Measurements from ENCODE around the gene OPN1SW.
A peak's percentile ranks its signal among the peaks of the same experiment; 100 is the strongest.

Gene OPN1SW

DNA sequence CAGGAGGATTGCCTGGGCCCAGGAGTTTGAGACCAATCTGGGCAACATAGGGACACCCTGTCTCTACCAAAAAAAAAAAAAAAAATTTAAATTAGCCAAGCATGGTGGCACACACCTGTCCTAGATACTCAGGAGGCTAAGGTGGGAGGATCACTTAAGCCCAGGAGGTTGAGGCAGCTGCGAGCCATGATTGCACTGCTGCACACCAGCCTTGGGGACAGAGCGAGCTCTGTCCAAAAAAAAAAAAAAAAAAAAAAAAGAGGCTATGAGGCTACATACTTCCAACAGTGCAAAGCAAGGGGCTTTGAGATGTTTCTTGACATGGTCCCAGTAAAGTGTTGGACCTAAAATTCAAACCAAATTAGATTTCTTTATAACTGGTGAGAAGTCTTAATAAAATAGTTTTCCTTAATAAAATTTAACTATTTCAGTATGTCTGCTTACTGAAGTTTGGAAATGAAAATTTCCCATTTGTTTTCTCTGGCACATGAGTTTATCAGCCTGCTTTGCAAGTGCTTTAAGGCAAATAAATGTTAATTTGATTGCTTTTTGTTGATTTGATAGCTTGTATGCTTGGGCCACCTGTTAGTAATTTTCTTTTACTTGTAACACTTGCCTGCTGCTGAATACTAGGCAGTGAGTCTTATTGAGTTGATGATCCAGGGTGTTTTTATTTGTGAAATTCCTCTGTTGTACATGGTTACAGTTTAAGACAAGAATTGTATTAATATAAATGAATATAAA lies 20.3 kb downstream of the OPN1SW start:
- Mint-ChIP-seq H3K9me3 (no peaks in the 10 kb centered on the region), H3K36me3 (peaks cover 9% of the 10 kb centered on the region), H3K4me1 (peaks cover 13% of the 10 kb centered on the region), H3K4me3 (no peak overlapping the region), H3K27me3 (no peaks in the 10 kb centered on the region), H3K27ac (no peak overlapping the region)

DNA sequence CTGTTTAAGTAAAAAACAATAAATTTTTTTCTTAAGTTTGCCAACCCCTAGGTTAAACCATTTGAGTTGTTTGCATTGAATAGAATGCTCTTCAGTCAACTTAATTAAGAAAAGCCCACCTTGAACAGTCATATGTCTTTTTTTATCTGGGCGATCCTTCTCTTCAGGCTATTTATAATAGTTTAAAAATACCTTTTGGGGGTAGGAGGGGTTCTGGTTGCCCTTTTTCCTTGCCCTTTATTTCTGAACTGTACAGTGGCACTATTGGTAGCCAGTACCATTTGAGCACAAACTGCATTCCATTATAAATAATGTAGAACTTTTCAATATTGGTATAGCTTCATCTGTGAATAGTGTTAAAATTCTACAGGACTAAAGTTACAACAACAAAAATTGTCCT lies 23.3 kb downstream of the OPN1SW start:
- peaks cover 15% of the 10 kb centered on the region for H3K4me1 Mint-ChIP-seq
- H3K4me3 Mint-ChIP-seq = no peak overlapping the region
- H3K27ac Mint-ChIP-seq = no peak overlapping the region
- H3K27me3 Mint-ChIP-seq = no peaks in the 10 kb centered on the region
- H3K9me3 Mint-ChIP-seq = no peaks in the 10 kb centered on the region
- H3K36me3 Mint-ChIP-seq = peaks cover 9% of the 10 kb centered on the region

DNA sequence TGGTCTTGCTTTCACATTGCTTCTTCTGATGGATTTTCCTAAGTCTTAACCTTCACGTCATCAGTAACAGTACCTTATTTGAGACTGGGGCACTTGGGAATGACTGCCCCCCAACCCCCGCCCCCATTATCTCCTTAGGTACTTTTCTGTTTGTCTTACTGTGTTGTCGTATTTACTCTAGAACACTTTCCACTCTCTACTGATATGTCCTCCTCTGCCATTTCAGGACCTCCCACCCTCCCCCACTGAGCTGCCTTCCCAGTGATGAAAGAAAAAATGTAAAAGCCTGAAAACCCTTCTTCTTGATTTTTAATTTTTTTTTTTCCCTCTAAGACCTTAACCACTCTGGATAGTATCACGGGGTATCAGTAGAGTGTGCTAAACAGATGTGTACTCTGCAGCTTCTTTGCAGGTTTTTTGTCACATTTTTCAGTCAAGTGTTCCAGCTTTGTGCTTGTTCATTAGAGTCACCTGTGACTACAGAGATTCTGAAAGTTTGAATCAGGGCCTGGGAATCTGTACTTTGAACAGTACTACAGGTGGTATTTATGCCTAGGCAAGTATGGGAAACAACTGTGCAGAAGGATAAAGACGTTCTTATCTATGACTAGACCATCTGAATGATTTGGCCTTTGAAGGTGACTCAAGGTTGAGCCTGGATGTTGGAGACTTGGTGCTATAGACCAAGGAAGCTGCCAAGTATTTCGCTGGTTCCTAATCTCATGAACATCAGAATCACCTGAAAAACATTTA lies 28.1 kb downstream of the OPN1SW start:
- Mint-ChIP-seq H3K4me3 (no peak overlapping the region), H3K9me3 (no peaks in the 10 kb centered on the region), H3K36me3 (peaks cover 9% of the 10 kb centered on the region), H3K27me3 (no peaks in the 10 kb centered on the region), H3K4me1 (peaks cover 36% of the 10 kb centered on the region), H3K27ac (peak overlapping the region; percentile 23)

DNA sequence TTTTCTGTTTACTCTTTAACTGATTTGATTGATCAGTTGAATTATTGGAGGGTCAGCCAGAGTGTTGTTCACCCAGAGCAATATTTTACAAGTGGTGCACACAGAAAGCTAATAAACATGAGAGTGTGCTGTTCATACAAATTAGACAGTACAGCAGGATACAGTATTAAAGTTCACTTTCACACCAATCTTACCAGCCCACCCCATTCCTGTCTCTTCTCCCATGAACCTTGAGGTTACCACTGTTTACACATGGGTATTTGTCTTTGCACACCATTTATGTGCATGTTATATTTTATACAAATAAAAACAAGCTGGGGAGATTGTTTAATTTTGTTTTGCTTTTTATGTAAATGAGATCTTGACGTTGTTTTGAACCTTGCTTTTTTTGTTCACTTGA lies 29.9 kb downstream of the OPN1SW start:
- Mint-ChIP-seq H3K36me3 (peaks cover 9% of the 10 kb centered on the region), H3K27ac (no peak overlapping the region), H3K4me1 (peaks cover 53% of the 10 kb centered on the region), H3K27me3 (no peaks in the 10 kb centered on the region), H3K4me3 (no peak overlapping the region), H3K9me3 (no peaks in the 10 kb centered on the region)

DNA sequence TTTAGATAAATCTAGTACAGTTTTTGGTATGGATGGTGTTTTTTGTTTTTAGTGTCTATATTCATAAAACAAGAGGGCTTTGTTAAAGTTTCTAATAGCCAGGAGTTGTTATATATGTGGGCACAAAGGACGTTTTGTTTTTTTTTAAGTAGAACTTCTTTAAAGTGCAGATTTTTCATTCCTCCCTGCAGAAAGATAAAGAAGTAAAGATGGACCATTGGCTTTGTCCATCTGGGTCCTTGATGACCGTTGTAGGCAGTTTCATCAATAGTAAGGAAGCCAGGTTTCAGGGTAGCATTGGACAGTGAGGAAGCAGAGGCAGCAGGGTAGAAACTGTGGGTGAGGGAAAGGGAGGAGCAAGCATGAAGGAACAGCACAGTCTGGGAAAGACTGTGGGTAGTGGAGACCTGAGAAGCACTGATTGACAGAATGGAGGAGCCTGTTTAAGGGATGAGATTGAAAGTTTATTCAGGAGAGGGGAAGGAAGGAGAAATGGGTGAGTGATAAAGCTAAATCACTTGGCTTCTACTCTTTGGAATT lies 31.2 kb downstream of the OPN1SW start:
- no peaks in the 10 kb centered on the region for H3K9me3 Mint-ChIP-seq
- H3K4me1 Mint-ChIP-seq = peaks cover 58% of the 10 kb centered on the region
- H3K27me3 Mint-ChIP-seq = no peaks in the 10 kb centered on the region
- peaks cover 9% of the 10 kb centered on the region for H3K36me3 Mint-ChIP-seq
- no peak overlapping the region for H3K27ac Mint-ChIP-seq
- H3K4me3 Mint-ChIP-seq = peak overlapping the region; percentile 49

DNA sequence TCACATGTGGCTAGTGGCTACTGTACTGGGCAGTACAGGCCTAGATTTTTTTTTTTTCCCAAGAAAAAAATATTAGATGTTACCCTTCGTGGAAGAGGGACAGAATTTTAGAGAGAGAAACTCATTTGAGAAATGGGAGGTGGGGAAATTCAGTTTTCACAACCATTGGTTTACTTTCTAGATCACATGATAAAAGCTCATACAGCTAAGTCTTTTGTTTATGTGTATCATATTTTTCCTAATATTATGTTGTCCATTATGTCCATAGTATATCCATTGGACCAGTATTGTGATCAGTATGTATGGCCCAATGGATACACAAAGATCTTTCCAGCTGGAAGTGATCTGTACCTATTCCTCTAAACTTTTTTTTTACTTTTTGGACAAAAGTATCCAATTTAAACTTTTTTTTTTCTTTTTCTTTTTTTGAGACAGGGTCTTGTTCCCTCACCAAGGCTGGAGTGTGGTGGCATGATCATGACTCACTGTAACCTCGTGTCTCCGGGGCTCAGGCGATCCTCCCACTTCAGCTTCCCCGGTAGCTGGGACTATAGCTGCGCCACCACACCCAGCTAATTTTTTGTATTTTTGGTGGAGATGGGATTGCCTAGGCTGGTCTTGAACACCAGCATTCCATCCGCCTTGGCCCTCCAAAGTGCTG lies 32.4 kb downstream of the OPN1SW start:
- no peak overlapping the region for H3K4me3 Mint-ChIP-seq
- H3K27me3 Mint-ChIP-seq = no peaks in the 10 kb centered on the region
- H3K9me3 Mint-ChIP-seq = no peaks in the 10 kb centered on the region
- H3K36me3 Mint-ChIP-seq = peaks cover 9% of the 10 kb centered on the region
- peaks cover 64% of the 10 kb centered on the region for H3K4me1 Mint-ChIP-seq
- no peak overlapping the region for H3K27ac Mint-ChIP-seq

DNA sequence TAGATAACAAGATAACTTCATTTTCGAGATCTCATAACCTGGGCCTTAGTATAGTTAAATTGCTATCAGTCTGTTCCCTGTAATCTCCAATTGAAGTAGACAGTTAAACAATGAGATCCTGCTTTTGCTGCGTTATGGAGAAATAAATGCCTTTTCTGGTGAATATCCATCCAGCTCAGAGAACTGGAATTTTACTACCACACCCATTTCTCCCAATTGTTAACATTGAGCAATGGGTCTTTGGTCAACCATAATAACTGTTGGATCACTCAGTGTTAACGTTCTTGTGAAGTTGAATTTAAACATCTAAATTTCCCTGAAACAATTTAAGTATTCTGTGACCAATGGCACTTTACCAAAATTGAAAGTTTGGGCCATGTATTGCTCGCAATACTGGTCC lies 33.4 kb downstream of the OPN1SW start:
- peaks cover 63% of the 10 kb centered on the region for H3K4me1 Mint-ChIP-seq
- peak overlapping the region; percentile 33 for H3K4me3 Mint-ChIP-seq
- no peak overlapping the region for H3K27ac Mint-ChIP-seq
- H3K36me3 Mint-ChIP-seq = peaks cover 3% of the 10 kb centered on the region
- no peaks in the 10 kb centered on the region for H3K27me3 Mint-ChIP-seq
- no peaks in the 10 kb centered on the region for H3K9me3 Mint-ChIP-seq

DNA sequence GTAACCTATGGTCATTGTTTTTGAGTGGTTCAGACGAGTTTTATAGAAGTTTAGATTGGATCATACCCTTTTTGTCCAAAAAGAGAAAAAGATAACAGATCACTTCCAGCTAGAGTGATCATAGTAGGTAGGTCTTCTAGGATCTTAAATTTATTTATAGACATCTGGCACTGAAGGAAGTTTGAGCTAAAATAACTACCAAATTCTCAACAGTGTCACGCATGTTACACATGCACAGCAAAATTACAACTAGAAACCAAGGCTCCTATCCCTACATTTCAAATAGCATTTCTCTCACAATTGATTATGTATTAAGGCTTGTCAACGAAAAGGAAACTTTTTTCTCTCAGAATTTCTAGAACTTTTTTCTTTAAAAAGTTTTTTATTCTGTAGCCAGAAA lies 34.1 kb downstream of the OPN1SW start:
- no peaks in the 10 kb centered on the region for H3K9me3 Mint-ChIP-seq
- peak overlapping the region; percentile 38 for H3K4me3 Mint-ChIP-seq
- no peak overlapping the region for H3K27ac Mint-ChIP-seq
- H3K4me1 Mint-ChIP-seq = peaks cover 59% of the 10 kb centered on the region
- H3K27me3 Mint-ChIP-seq = no peaks in the 10 kb centered on the region
- peaks cover 3% of the 10 kb centered on the region for H3K36me3 Mint-ChIP-seq

DNA sequence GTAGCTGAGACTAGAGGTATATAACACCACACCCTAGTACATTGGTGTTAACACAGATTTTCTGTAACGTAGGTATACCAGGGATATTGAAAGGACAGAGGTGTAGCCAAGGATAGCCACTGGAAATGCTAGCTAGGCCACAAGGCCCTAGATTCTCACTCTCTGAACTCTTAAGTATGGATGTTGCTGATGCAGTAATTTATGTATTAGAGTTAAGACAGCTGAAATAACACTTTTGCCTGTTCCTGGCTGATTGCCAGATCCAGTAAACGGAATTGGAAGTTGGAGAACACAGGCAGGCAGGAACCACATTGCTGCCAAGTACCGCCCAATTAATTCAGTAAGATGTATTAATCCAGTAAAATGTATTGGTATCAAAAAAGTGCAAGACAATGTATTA lies 34.6 kb downstream of the OPN1SW start:
- no peaks in the 10 kb centered on the region for H3K27me3 Mint-ChIP-seq
- peaks cover 59% of the 10 kb centered on the region for H3K4me1 Mint-ChIP-seq
- no peaks in the 10 kb centered on the region for H3K9me3 Mint-ChIP-seq
- peak overlapping the region; percentile 38 for H3K4me3 Mint-ChIP-seq
- H3K36me3 Mint-ChIP-seq = peaks cover 3% of the 10 kb centered on the region
- peak overlapping the region; percentile 21 for H3K27ac Mint-ChIP-seq

DNA sequence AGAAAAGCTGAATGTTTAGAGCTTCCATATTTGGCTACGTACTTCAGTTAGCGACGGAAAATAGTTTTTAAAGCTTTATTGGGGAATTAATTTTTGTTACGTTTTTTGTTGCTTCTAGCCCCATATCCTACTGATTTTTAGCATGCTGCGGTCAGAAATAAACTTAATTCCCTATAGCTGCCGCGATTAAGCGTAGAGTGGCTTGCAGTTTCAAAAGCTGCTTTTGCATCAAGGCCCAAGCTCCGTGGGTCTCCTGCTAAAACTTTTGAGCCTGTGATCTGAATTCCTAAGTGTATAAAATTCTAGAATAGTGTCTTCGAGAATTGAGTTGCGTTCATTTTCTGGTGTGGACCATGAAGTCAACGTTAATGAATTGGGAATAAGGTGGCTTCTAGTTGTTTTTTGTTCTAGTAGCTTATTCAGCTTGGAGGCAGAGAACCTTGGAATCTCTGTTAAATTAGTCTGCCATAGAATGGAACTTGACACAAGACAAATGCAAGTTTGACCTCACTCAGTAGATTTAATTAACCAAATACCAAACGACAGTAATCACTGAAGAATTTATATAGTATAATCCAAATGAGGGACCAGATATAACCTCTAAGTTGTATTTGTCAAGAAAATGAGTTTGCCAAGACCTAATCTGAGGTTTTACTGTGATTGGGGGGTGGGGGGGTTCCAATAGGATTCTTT lies 35.5 kb downstream of the OPN1SW start:
- H3K36me3 Mint-ChIP-seq = peaks cover 3% of the 10 kb centered on the region
- H3K27ac Mint-ChIP-seq = peak overlapping the region; percentile 96
- H3K4me1 Mint-ChIP-seq = peaks cover 53% of the 10 kb centered on the region
- no peaks in the 10 kb centered on the region for H3K9me3 Mint-ChIP-seq
- H3K27me3 Mint-ChIP-seq = no peaks in the 10 kb centered on the region
- H3K4me3 Mint-ChIP-seq = peak overlapping the region; percentile 99

DNA sequence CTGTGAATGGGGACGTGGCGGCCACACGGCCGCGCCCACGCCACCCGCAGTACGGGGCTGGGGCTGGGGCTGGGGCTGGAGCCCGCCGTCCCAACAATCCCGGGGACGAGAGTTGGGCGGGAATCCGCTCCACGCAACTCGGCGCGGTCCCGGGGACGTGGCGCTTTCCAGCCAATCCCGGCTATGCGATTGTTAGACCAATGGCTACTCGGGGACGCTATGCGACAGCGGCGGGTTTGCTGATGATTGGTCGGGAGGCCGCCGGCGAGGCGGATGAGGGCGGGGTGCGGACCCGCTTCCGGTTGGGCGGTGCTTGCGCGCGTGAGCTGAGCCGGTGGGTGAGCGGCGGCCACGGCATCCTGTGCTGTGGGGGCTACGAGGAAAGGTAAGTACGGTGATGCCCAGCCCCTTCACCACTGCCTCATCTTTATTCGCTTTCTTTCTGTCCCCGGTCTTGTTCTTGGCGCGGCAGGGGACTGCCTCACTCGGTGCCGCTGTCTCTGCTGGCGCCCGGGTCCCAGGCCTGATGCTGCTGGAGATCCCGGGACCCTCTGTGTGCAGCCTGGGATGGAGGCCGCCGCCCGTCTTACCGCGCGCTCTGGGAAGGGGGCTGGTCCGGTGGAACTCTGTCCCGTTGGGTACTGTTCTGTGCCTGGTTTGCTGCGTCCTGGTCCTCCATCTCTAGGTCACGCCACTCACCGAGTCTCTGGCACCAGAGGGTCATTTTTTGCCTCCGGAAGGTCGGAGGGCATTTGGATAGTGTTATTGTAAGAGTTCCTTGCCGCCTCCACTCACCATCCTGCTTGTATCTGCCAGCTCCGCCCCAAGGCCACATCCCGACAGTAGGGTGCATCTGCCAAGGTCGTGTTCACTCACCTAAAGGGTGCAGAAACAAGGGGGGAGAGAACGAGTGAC lies 36.3 kb downstream of the OPN1SW start, which contains the start of gene CALU:
Gene CALU, plus strand, starts transcription at position 312 of the 915 bp plus-strand sequence. CDS start 9,225 bp downstream, outside the sequence.
- peak within 1 kb of the TSS; percentile 96 for H3K27ac Mint-ChIP-seq
- peaks cover 48% of the 10 kb centered on the region for H3K4me1 Mint-ChIP-seq
- no peaks in the 10 kb centered on the region for H3K9me3 Mint-ChIP-seq
- no peaks in the 10 kb centered on the region for H3K27me3 Mint-ChIP-seq
- H3K36me3 Mint-ChIP-seq = peaks cover under 1% of the 10 kb centered on the region
- peak within 1 kb of the TSS; percentile 99 for H3K4me3 Mint-ChIP-seq

DNA sequence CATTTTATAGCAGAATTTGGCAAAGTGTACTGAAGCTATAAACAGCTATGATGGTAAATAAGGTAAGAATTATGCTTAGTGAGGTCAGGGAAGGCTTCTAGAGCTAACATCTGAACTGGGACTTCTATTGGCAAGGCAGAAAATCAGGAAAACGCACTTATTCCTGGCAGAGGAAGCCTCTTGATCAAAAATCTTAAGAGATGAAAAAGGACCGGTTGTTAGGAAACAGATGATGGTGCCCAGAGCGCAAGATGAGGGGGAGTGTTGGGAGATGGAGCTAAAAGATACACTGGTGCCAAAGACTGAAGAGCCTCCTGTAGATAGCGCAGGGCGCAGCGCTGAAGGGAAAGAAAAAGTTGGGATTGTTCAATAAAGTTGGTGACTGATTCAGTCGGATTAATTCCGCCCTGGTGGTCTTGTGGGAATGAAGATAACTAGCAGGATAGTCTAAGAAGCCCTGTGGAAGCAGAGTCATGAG lies 37.0 kb downstream of the OPN1SW start:
- no peaks in the 10 kb centered on the region for H3K9me3 Mint-ChIP-seq
- H3K36me3 Mint-ChIP-seq = no peaks in the 10 kb centered on the region
- peak overlapping the region; percentile 99 for H3K4me3 Mint-ChIP-seq
- peak overlapping the region; percentile 96 for H3K27ac Mint-ChIP-seq
- H3K4me1 Mint-ChIP-seq = peaks cover 41% of the 10 kb centered on the region
- H3K27me3 Mint-ChIP-seq = no peaks in the 10 kb centered on the region

DNA sequence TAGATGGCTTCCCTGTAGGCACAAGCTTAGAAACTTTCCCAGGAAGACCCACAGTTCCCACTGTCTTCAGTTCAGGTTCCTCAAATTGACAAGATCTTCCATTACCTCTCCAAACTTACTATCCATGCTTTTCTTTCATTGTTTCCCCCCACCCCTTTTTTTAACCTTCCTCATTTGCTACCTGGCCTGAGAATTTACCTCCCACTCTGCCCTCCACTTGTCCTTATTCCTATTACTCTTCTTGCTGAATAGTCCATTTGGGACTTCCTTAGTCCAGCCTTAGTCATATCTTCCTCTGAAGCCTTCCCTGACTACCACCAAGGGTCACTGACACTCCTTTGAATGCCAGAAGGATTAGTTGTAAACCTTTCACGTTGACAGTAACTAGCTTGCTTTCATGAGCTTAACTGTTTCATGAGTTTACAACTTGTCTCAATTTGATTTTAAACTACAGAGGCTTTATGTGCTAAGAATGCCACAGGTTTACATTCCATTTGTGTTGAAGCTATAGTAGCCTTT lies 37.7 kb downstream of the OPN1SW start:
- peak overlapping the region; percentile 61 for H3K27ac Mint-ChIP-seq

DNA sequence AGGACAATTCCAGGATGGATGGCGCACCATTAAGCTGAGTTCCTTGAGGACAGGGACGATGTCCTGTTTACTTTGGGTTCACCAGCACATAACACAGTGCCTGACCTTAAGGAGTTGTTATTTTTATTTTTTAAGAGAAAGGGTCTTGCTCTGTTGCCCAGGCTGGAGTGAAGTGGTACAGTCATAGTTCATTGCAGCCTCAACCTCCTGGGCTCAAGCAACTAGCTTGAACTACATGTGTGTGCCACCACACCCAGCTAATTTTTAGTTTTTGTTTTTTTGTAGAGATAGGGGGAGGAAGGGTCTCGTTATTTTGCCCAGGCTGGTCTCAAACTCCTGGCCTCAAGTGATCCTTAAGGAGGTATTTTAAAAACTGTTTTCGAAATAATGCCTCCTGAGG lies 38.2 kb downstream of the OPN1SW start:
- Mint-ChIP-seq H3K9me3 (no peaks in the 10 kb centered on the region), H3K4me1 (peaks cover 34% of the 10 kb centered on the region), H3K27me3 (no peaks in the 10 kb centered on the region), H3K4me3 (peak overlapping the region; percentile 27), H3K27ac (no peak overlapping the region), H3K36me3 (no peaks in the 10 kb centered on the region)

More for the DNA sequence above, 37.7 kb downstream of the OPN1SW start:
- Mint-ChIP-seq H3K27me3 (no peaks in the 10 kb centered on the region), H3K4me3 (peak overlapping the region; percentile 99), H3K4me1 (peaks cover 36% of the 10 kb centered on the region), H3K36me3 (no peaks in the 10 kb centered on the region), H3K9me3 (no peaks in the 10 kb centered on the region)

Data from activated naive CD4-positive, alpha-beta T cell treated with anti-CD3 and anti-CD28 coated beads, Interleukin-2, amount 50 U/mL, for 24 hours (primary cell).